NCI-H2227 (cell line): ENCODE data around the gene SMIM26.

Experiments
- DNase-seq: peaks from one replicate; lab custom pipeline; 2025; ENCODE audit not compliant: unreplicated experiment; lab: John Stamatoyannopoulos, UW

Gene SMIM26

GRCh38 chr20:18580012-18580411 lies 12.8 kb downstream of the SMIM26 start:
- DNase-seq: no peak

- DNase-seq: no peak
These were observed 17.9 kb downstream of the SMIM26 start for GRCh38 chr20:18585134-18585533.

GRCh38 chr20:18587665-18588573 lies 20.7 kb downstream of the SMIM26 start, which contains the start of gene DTD1:
TSS of gene DTD1 (plus strand) at chr20:18588054. CDS start at chr20:18588073, 19 bp downstream.
- peak; percentile 96 for DNase-seq

GRCh38 chr20:18588574-18588933 lies 21.3 kb downstream of the SMIM26 start:
- peak; percentile 67 for DNase-seq

GRCh38 chr20:18589941-18590674 lies 22.9 kb downstream of the SMIM26 start:
- DNase-seq: no peak

GRCh38 chr20:18596270-18596669 lies 29.0 kb downstream of the SMIM26 start:
- DNase-seq: no peak

GRCh38 chr20:18609741-18610140 lies 42.5 kb downstream of the SMIM26 start:
- DNase-seq: no peak

- DNase-seq: no peak
These were observed 44.3 kb downstream of the SMIM26 start for GRCh38 chr20:18611492-18611891.

GRCh38 chr20:18613553-18613952 lies 46.3 kb downstream of the SMIM26 start:
- DNase-seq: no peak

- no peak for DNase-seq
These were observed 47.0 kb downstream of the SMIM26 start for GRCh38 chr20:18614244-18614643.

GRCh38 chr20:18615020-18615650 lies 47.9 kb downstream of the SMIM26 start:
- no peak for DNase-seq
